ENCODE data around the gene SLC35F3. TPM values are rescaled to one million over a fixed set of nuclear protein-coding genes. Genes with fewer than 3 reads are reported as not detected.

SLC35F3 gene
- polyA plus RNA-seq, 4 donors = 0.07 to 0.46 TPM; not detected in 2

GRCh38 chr1:234326497-234327366 lies 422.3 kb downstream of the SLC35F3 start:
- Histone ChIP-seq H3K36me3 (ENCODE audit: control insufficient read depth in 3 of 3, insufficient read depth in 2 of 3, low read depth in 1 of 3, low read length in 3 of 3) (no peaks in the 10 kb centered on the region), H3K27ac (ENCODE audit: low read depth in 1 of 3, low read length in 2 of 3) (no peak overlapping the region), H3K4me1 (ENCODE audit: control insufficient read depth in 3 of 3, insufficient read depth in 2 of 3, low read depth in 1 of 3, low read length in 2 of 3) (peaks cover 0 to 2% (median 0%) of the 10 kb centered on the region in 3 donors), H3K4me3 (ENCODE audit: low read depth in 1 of 3, low read length in 3 of 3) (peak overlapping the region in 1 of 3 donors; percentile 30), H3K27me3 (ENCODE audit: control insufficient read depth in 3 of 3, insufficient read depth in 3 of 3, low read length in 3 of 3) (peaks cover 0 to 21% (median 6%) of the 10 kb centered on the region in 3 donors), H3K9me3 (ENCODE audit: control insufficient read depth in 2 of 2, insufficient read depth in 1 of 2, low read depth in 1 of 2, low read length in 1 of 2) (no peaks in the 10 kb centered on the region)
- FAIRE-seq (no peak), DNase-seq (peak; percentile 65 to 67)
- WGBS, 3 donors = 23 to 25% (median 24%) methylated on average over 20 of the region's 20 CpGs

GRCh38 chr1:234327577-234328164 lies 423.2 kb downstream of the SLC35F3 start:
- Histone ChIP-seq H3K4me1 (ENCODE audit: control insufficient read depth in 3 of 3, insufficient read depth in 2 of 3, low read depth in 1 of 3, low read length in 2 of 3) (peaks cover 0 to 2% (median 0%) of the 10 kb centered on the region in 3 donors), H3K9me3 (ENCODE audit: control insufficient read depth in 2 of 2, insufficient read depth in 1 of 2, low read depth in 1 of 2, low read length in 1 of 2) (no peaks in the 10 kb centered on the region), H3K27ac (ENCODE audit: low read depth in 1 of 3, low read length in 2 of 3) (no peak overlapping the region), H3K36me3 (ENCODE audit: control insufficient read depth in 3 of 3, insufficient read depth in 2 of 3, low read depth in 1 of 3, low read length in 3 of 3) (no peaks in the 10 kb centered on the region), H3K4me3 (ENCODE audit: low read depth in 1 of 3, low read length in 3 of 3) (no peak overlapping the region), H3K27me3 (ENCODE audit: control insufficient read depth in 3 of 3, insufficient read depth in 3 of 3, low read length in 3 of 3) (peaks cover 0 to 21% (median 6%) of the 10 kb centered on the region in 3 donors)
- WGBS, 3 donors = 78 to 86% (median 79%) methylated on average over 9 of the region's 9 CpGs
- DNase-seq (no peak), FAIRE-seq (no peak)

- FAIRE-seq = no peak
- H3K36me3 ChIP-seq (ENCODE audit: control insufficient read depth in 3 of 3, insufficient read depth in 2 of 3, low read depth in 1 of 3, low read length in 3 of 3) = no peaks in the 10 kb centered on the region
- whole genome bisulfite sequencing, 3 donors = 57 to 71% (median 66%) methylated on average over 4 of the region's 4 CpGs
- no peaks in the 10 kb centered on the region for H3K9me3 ChIP-seq (ENCODE audit: control insufficient read depth in 2 of 2, insufficient read depth in 1 of 2, low read depth in 1 of 2, low read length in 1 of 2)
- peaks cover 0 to 2% (median 0%) of the 10 kb centered on the region in 3 donors for H3K4me1 ChIP-seq (ENCODE audit: control insufficient read depth in 3 of 3, insufficient read depth in 2 of 3, low read depth in 1 of 3, low read length in 2 of 3)
- H3K4me3 ChIP-seq (ENCODE audit: low read depth in 1 of 3, low read length in 3 of 3) = no peak overlapping the region
- DNase-seq = no peak
- peaks cover 0 to 6% (median 2%) of the 10 kb centered on the region in 3 donors for H3K27me3 ChIP-seq (ENCODE audit: control insufficient read depth in 3 of 3, insufficient read depth in 3 of 3, low read length in 3 of 3)
- H3K27ac ChIP-seq (ENCODE audit: low read depth in 1 of 3, low read length in 2 of 3) = no peak overlapping the region
These were observed 426.4 kb downstream of the SLC35F3 start for GRCh38 chr1:234330843-234331215.

- H3K4me3 ChIP-seq (ENCODE audit: low read depth in 1 of 3, low read length in 3 of 3) = no peak overlapping the region
- DNase-seq (no peak), FAIRE-seq (no peak)
- H3K36me3 ChIP-seq (ENCODE audit: control insufficient read depth in 3 of 3, insufficient read depth in 2 of 3, low read depth in 1 of 3, low read length in 3 of 3) = no peaks in the 10 kb centered on the region
- no peaks in the 10 kb centered on the region for H3K9me3 ChIP-seq (ENCODE audit: control insufficient read depth in 2 of 2, insufficient read depth in 1 of 2, low read depth in 1 of 2, low read length in 1 of 2)
- H3K4me1 ChIP-seq (ENCODE audit: control insufficient read depth in 3 of 3, insufficient read depth in 2 of 3, low read depth in 1 of 3, low read length in 2 of 3) = peaks cover 0 to 1% (median 0%) of the 10 kb centered on the region in 3 donors
- WGBS, 3 donors = 77 to 93% (median 77%) methylated on average over 2 of the region's 2 CpGs
- H3K27ac ChIP-seq (ENCODE audit: low read depth in 1 of 3, low read length in 2 of 3) = no peak overlapping the region
- peaks cover 0 to 2% (median under 1%) of the 10 kb centered on the region in 3 donors for H3K27me3 ChIP-seq (ENCODE audit: control insufficient read depth in 3 of 3, insufficient read depth in 3 of 3, low read length in 3 of 3)
These were observed 427.0 kb downstream of the SLC35F3 start for GRCh38 chr1:234331507-234331906.

GRCh38 chr1:234336359-234336758 lies 431.9 kb downstream of the SLC35F3 start:
- H3K9me3 ChIP-seq (ENCODE audit: control insufficient read depth in 2 of 2, insufficient read depth in 1 of 2, low read depth in 1 of 2, low read length in 1 of 2) = peaks cover 0 to 2% of the 10 kb centered on the region in 2 donors
- H3K36me3 ChIP-seq (ENCODE audit: control insufficient read depth in 3 of 3, insufficient read depth in 2 of 3, low read depth in 1 of 3, low read length in 3 of 3) = no peaks in the 10 kb centered on the region
- no peaks in the 10 kb centered on the region for H3K4me1 ChIP-seq (ENCODE audit: control insufficient read depth in 3 of 3, insufficient read depth in 2 of 3, low read depth in 1 of 3, low read length in 2 of 3)
- FAIRE-seq (no peak), DNase-seq (no peak)
- no peaks in the 10 kb centered on the region for H3K27me3 ChIP-seq (ENCODE audit: control insufficient read depth in 3 of 3, insufficient read depth in 3 of 3, low read length in 3 of 3)
- H3K27ac ChIP-seq (ENCODE audit: low read depth in 1 of 3, low read length in 2 of 3) = no peak overlapping the region
- H3K4me3 ChIP-seq (ENCODE audit: low read depth in 1 of 3, low read length in 3 of 3) = no peak overlapping the region
- WGBS, 3 donors = 76 to 84% (median 80%) methylated on average over 2 of the region's 2 CpGs

GRCh38 chr1:234337233-234337632 lies 432.8 kb downstream of the SLC35F3 start:
- H3K27me3 ChIP-seq (ENCODE audit: control insufficient read depth in 3 of 3, insufficient read depth in 3 of 3, low read length in 3 of 3) = no peaks in the 10 kb centered on the region
- no peak overlapping the region for H3K27ac ChIP-seq (ENCODE audit: low read depth in 1 of 3, low read length in 2 of 3)
- H3K4me1 ChIP-seq (ENCODE audit: control insufficient read depth in 3 of 3, insufficient read depth in 2 of 3, low read depth in 1 of 3, low read length in 2 of 3) = no peaks in the 10 kb centered on the region
- DNase-seq = no peak
- H3K36me3 ChIP-seq (ENCODE audit: control insufficient read depth in 3 of 3, insufficient read depth in 2 of 3, low read depth in 1 of 3, low read length in 3 of 3) = no peaks in the 10 kb centered on the region
- 91 to 100% (median 92%) methylated on average over 1 of the region's 1 CpG for WGBS, 3 donors
- peaks cover 0 to 2% of the 10 kb centered on the region in 2 donors for H3K9me3 ChIP-seq (ENCODE audit: control insufficient read depth in 2 of 2, insufficient read depth in 1 of 2, low read depth in 1 of 2, low read length in 1 of 2)
- no peak for FAIRE-seq
- H3K4me3 ChIP-seq (ENCODE audit: low read depth in 1 of 3, low read length in 3 of 3) = no peak overlapping the region

- no peak overlapping the region for H3K4me3 ChIP-seq (ENCODE audit: low read depth in 1 of 3, low read length in 3 of 3)
- H3K36me3 ChIP-seq (ENCODE audit: control insufficient read depth in 3 of 3, insufficient read depth in 2 of 3, low read depth in 1 of 3, low read length in 3 of 3) = no peaks in the 10 kb centered on the region
- no peak for DNase-seq
- WGBS, 3 donors = 92 to 98% (median 93%) methylated on average over 2 of the region's 2 CpGs
- no peaks in the 10 kb centered on the region for H3K4me1 ChIP-seq (ENCODE audit: control insufficient read depth in 3 of 3, insufficient read depth in 2 of 3, low read depth in 1 of 3, low read length in 2 of 3)
- H3K27me3 ChIP-seq (ENCODE audit: control insufficient read depth in 3 of 3, insufficient read depth in 3 of 3, low read length in 3 of 3) = no peaks in the 10 kb centered on the region
- no peak for FAIRE-seq
- no peak overlapping the region for H3K27ac ChIP-seq (ENCODE audit: low read depth in 1 of 3, low read length in 2 of 3)
- peaks cover 0 to 6% of the 10 kb centered on the region in 2 donors for H3K9me3 ChIP-seq (ENCODE audit: control insufficient read depth in 2 of 2, insufficient read depth in 1 of 2, low read depth in 1 of 2, low read length in 1 of 2)
These were observed 436.1 kb downstream of the SLC35F3 start for GRCh38 chr1:234340528-234340927.

- WGBS, 3 donors = 73 to 77% (median 76%) methylated on average over 5 of the region's 5 CpGs
- Histone ChIP-seq H3K4me1 (ENCODE audit: control insufficient read depth in 3 of 3, insufficient read depth in 2 of 3, low read depth in 1 of 3, low read length in 2 of 3) (no peaks in the 10 kb centered on the region), H3K4me3 (ENCODE audit: low read depth in 1 of 3, low read length in 3 of 3) (no peak overlapping the region), H3K27me3 (ENCODE audit: control insufficient read depth in 3 of 3, insufficient read depth in 3 of 3, low read length in 3 of 3) (no peaks in the 10 kb centered on the region), H3K27ac (ENCODE audit: low read depth in 1 of 3, low read length in 2 of 3) (no peak overlapping the region), H3K36me3 (ENCODE audit: control insufficient read depth in 3 of 3, insufficient read depth in 2 of 3, low read depth in 1 of 3, low read length in 3 of 3) (no peaks in the 10 kb centered on the region), H3K9me3 (ENCODE audit: control insufficient read depth in 2 of 2, insufficient read depth in 1 of 2, low read depth in 1 of 2, low read length in 1 of 2) (peaks cover 0 to 8% of the 10 kb centered on the region in 2 donors)
- no peak for FAIRE-seq
- no peak for DNase-seq
These were observed 438.3 kb downstream of the SLC35F3 start for GRCh38 chr1:234342774-234343173.
